ENCODE measurements around the gene CALCR.
"Not testable (repeated sequence)": the region's sequence is repeated elsewhere in the genome, so short reads cannot be mapped to it uniquely, and the experiment has no call there.

Gene CALCR

GRCh38 chr7:93586479-93586865, 11.9 kb upstream of the CALCR start:
- WGBS, 2 experiments, result 91 to 92% methylated on average over 22 of the region's 22 CpGs
- H3K27me3 ChIP-seq (ENCODE audit: control insufficient read depth, insufficient read depth, low read length, poor library complexity, severe bottlenecking); H3K9me3 ChIP-seq (ENCODE audit: control insufficient read depth, low read length); H3K4me1 ChIP-seq (ENCODE audit: control insufficient read depth, insufficient read depth, low read length); H3K36me3 ChIP-seq (ENCODE audit: control insufficient read depth, insufficient read depth, low read length); H3K27ac ChIP-seq (ENCODE audit: insufficient read depth, low read depth, low read length, poor library complexity, severe bottlenecking); H3K4me3 ChIP-seq (ENCODE audit: insufficient read depth, low read depth, low read length): not testable (repeated sequence)

GRCh38 chr7:93585694-93586478, 11.4 kb upstream of the CALCR start:
- H3K27me3 ChIP-seq (ENCODE audit: control insufficient read depth, insufficient read depth, low read length, poor library complexity, severe bottlenecking); H3K4me1 ChIP-seq (ENCODE audit: control insufficient read depth, insufficient read depth, low read length); H3K4me3 ChIP-seq (ENCODE audit: insufficient read depth, low read depth, low read length); H3K27ac ChIP-seq (ENCODE audit: insufficient read depth, low read depth, low read length, poor library complexity, severe bottlenecking); H3K36me3 ChIP-seq (ENCODE audit: control insufficient read depth, insufficient read depth, low read length); H3K9me3 ChIP-seq (ENCODE audit: control insufficient read depth, low read length): not testable (repeated sequence)
- WGBS, 2 experiments, result 91% methylated on average over 36 to 39 of the region's 54 CpGs

DNA sequence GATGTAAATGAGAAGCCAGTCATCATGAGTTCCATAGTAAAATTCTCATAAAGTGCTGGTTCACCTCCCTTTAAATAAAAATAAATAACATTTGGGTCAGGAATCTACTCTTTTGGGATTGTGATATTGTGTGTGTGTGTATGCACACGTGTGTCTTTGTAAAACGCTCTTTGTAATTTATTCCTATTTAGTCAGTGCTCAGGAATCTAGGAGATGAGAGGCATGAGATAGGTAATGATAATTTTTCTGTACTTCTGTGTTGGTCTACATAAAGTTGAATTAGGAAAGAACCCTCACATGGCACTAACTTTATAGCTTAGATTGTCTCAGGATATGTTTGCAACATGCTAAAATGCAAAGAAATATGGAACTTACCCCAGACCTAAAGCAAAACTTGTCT, 4.9 kb upstream of the CALCR start:
- 86 to 88% methylated on average over 2 of the region's 2 CpGs for WGBS, 2 experiments
- Histone ChIP-seq H3K36me3 (ENCODE audit: control insufficient read depth, insufficient read depth, low read length) (no peaks in the 10 kb centered on the region), H3K4me1 (ENCODE audit: control insufficient read depth, insufficient read depth, low read length) (no peaks in the 10 kb centered on the region), H3K27me3 (ENCODE audit: control insufficient read depth, insufficient read depth, low read length, poor library complexity, severe bottlenecking) (peaks cover 39% of the 10 kb centered on the region), H3K4me3 (ENCODE audit: insufficient read depth, low read depth, low read length) (no peak overlapping the region), H3K9me3 (ENCODE audit: control insufficient read depth, low read length) (no peaks in the 10 kb centered on the region), H3K27ac (ENCODE audit: insufficient read depth, low read depth, low read length, poor library complexity, severe bottlenecking) (no peak overlapping the region)

DNA sequence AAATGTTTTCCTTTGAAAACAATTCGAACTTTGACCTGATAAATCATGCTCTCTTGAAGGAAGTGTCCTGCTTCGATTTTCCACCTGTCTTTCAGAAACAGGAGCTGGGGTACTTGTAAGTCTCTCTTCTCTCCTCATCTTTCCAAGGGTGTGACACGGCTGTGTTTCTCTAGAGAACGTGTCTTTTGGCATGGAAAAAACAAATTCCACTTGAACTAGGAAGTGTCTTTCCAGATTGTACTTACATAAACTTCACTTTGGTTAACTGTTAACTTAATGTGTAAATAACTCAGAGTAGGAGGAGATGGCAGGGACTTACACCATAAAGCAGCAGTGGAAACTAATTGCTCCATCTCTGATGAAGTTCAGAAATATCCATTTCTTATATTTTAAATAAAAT, 4.2 kb upstream of the CALCR start:
- no peaks in the 10 kb centered on the region for H3K9me3 ChIP-seq (ENCODE audit: control insufficient read depth, low read length)

GRCh38 chr7:93575555-93576399, 1.3 kb upstream of the CALCR start:
- 13 to 14% methylated on average over 21 of the region's 21 CpGs for WGBS, 2 experiments
- Histone ChIP-seq H3K4me3 (ENCODE audit: insufficient read depth, low read depth, low read length) (peak overlapping the region; percentile 49), H3K27ac (ENCODE audit: insufficient read depth, low read depth, low read length, poor library complexity, severe bottlenecking) (no peak overlapping the region), H3K36me3 (ENCODE audit: control insufficient read depth, insufficient read depth, low read length) (no peaks in the 10 kb centered on the region), H3K4me1 (ENCODE audit: control insufficient read depth, insufficient read depth, low read length) (no peaks in the 10 kb centered on the region), H3K27me3 (ENCODE audit: control insufficient read depth, insufficient read depth, low read length, poor library complexity, severe bottlenecking) (peaks cover 63% of the 10 kb centered on the region), H3K9me3 (ENCODE audit: control insufficient read depth, low read length) (no peaks in the 10 kb centered on the region)

More for the DNA sequence above, 4.2 kb upstream of the CALCR start:
- no peak overlapping the region for H3K4me3 ChIP-seq (ENCODE audit: insufficient read depth, low read depth, low read length)
- H3K36me3 ChIP-seq (ENCODE audit: control insufficient read depth, insufficient read depth, low read length), result no peaks in the 10 kb centered on the region
- H3K27me3 ChIP-seq (ENCODE audit: control insufficient read depth, insufficient read depth, low read length, poor library complexity, severe bottlenecking), result peaks cover 46% of the 10 kb centered on the region
- 84 to 91% methylated on average over 4 of the region's 4 CpGs for WGBS, 2 experiments
- no peaks in the 10 kb centered on the region for H3K4me1 ChIP-seq (ENCODE audit: control insufficient read depth, insufficient read depth, low read length)
- no peak overlapping the region for H3K27ac ChIP-seq (ENCODE audit: insufficient read depth, low read depth, low read length, poor library complexity, severe bottlenecking)

DNA sequence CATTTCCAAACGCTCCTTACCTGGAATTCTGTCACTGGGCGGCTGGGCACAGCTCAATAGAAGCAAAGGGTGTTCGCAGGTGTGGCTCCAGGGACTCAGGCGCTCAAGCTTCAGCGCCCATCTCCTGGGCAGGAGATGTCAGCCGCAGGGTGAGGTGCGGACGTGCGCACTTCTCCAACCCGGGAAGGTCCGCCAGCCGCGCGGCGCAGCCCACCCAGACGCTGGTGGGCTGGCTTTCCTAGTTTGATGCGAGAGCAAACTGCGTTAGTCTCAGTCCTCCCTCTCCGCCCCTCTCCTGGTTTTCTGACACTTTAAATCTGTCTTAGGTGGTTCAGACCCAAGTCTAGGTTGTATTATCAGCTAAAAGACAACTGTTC, 267 bp downstream of the CALCR start:
- H3K9me3 ChIP-seq (ENCODE audit: control insufficient read depth, low read length), result no peaks in the 10 kb centered on the region

DNA sequence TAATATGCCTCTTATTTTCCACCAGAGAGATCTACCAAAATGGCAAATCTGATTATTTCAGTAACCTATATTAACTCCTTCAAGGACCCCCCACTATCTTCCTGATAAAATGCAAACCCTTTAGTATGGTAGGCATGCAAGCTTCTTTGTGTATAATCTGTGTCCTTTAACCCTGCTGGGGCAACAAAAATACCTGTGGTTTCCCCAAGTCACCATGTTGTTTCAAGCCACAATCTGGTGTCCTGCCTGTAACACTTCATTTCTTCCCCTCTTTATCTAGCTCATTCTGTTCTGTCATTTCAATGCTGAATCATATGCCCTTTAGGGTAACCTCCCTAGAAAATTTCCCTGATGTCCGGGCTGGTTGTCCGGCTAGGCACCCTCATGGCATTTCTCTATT, 5.3 kb downstream of the CALCR start:
- H3K27ac ChIP-seq (ENCODE audit: insufficient read depth, low read depth, low read length, poor library complexity, severe bottlenecking), result no peak overlapping the region
- no peaks in the 10 kb centered on the region for H3K36me3 ChIP-seq (ENCODE audit: control insufficient read depth, insufficient read depth, low read length)
- H3K9me3 ChIP-seq (ENCODE audit: control insufficient read depth, low read length), result no peaks in the 10 kb centered on the region
- WGBS, 2 experiments, result 94 to 97% methylated on average over 2 of the region's 2 CpGs
- H3K27me3 ChIP-seq (ENCODE audit: control insufficient read depth, insufficient read depth, low read length, poor library complexity, severe bottlenecking), result peaks cover 22% of the 10 kb centered on the region
- H3K4me1 ChIP-seq (ENCODE audit: control insufficient read depth, insufficient read depth, low read length), result no peaks in the 10 kb centered on the region
- H3K4me3 ChIP-seq (ENCODE audit: insufficient read depth, low read depth, low read length), result no peak overlapping the region

More for the DNA sequence above, 267 bp downstream of the CALCR start:
- Histone ChIP-seq H3K27me3 (ENCODE audit: control insufficient read depth, insufficient read depth, low read length, poor library complexity, severe bottlenecking) (peaks cover 63% of the 10 kb centered on the region), H3K4me1 (ENCODE audit: control insufficient read depth, insufficient read depth, low read length) (no peaks in the 10 kb centered on the region), H3K27ac (ENCODE audit: insufficient read depth, low read depth, low read length, poor library complexity, severe bottlenecking) (no peak overlapping the region), H3K36me3 (ENCODE audit: control insufficient read depth, insufficient read depth, low read length) (no peaks in the 10 kb centered on the region), H3K4me3 (ENCODE audit: insufficient read depth, low read depth, low read length) (peak overlapping the region; percentile 49)
- 3% methylated on average over 19 of the region's 19 CpGs for WGBS, 2 experiments

DNA sequence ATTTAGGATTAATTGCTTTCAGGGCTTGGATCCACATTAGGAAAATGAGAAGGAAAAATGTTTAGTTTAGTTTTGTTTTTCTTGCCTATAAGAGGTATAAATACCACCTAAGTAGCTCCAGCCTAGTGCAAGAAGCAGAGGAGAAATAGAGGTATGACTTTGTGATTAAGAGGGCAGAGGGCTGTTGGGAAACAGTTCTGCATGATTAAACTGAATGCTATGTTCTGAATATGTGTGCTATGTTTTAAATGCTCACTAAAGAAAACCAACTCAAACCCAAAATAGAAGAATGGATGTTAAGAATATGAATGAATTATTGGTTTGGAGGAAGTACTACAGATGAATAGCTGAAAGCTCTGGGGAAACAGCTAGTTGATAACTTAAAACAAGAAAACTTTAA, 7.6 kb downstream of the CALCR start:
- H3K4me3 ChIP-seq (ENCODE audit: insufficient read depth, low read depth, low read length), result no peak overlapping the region
- H3K27me3 ChIP-seq (ENCODE audit: control insufficient read depth, insufficient read depth, low read length, poor library complexity, severe bottlenecking), result no peaks in the 10 kb centered on the region
- H3K9me3 ChIP-seq (ENCODE audit: control insufficient read depth, low read length), result no peaks in the 10 kb centered on the region
- H3K27ac ChIP-seq (ENCODE audit: insufficient read depth, low read depth, low read length, poor library complexity, severe bottlenecking), result no peak overlapping the region
- H3K4me1 ChIP-seq (ENCODE audit: control insufficient read depth, insufficient read depth, low read length), result no peaks in the 10 kb centered on the region
- no peaks in the 10 kb centered on the region for H3K36me3 ChIP-seq (ENCODE audit: control insufficient read depth, insufficient read depth, low read length)

- no peaks in the 10 kb centered on the region for H3K36me3 ChIP-seq (ENCODE audit: control insufficient read depth, insufficient read depth, low read length)
- no peaks in the 10 kb centered on the region for H3K9me3 ChIP-seq (ENCODE audit: control insufficient read depth, low read length)
- no peaks in the 10 kb centered on the region for H3K27me3 ChIP-seq (ENCODE audit: control insufficient read depth, insufficient read depth, low read length, poor library complexity, severe bottlenecking)
- H3K4me3 ChIP-seq (ENCODE audit: insufficient read depth, low read depth, low read length), result no peak overlapping the region
- no peaks in the 10 kb centered on the region for H3K4me1 ChIP-seq (ENCODE audit: control insufficient read depth, insufficient read depth, low read length)
- 70 to 84% methylated on average over 3 to 6 of the region's 6 CpGs for WGBS, 2 experiments
- H3K27ac ChIP-seq (ENCODE audit: insufficient read depth, low read depth, low read length, poor library complexity, severe bottlenecking), result no peak overlapping the region
Measured at GRCh38 chr7:93563584-93563983, 10.9 kb downstream of the CALCR start.

GRCh38 chr7:93562936-93563335, 11.6 kb downstream of the CALCR start:
- Histone ChIP-seq H3K4me1 (ENCODE audit: control insufficient read depth, insufficient read depth, low read length) (no peaks in the 10 kb centered on the region), H3K27ac (ENCODE audit: insufficient read depth, low read depth, low read length, poor library complexity, severe bottlenecking) (no peak overlapping the region), H3K9me3 (ENCODE audit: control insufficient read depth, low read length) (no peaks in the 10 kb centered on the region), H3K27me3 (ENCODE audit: control insufficient read depth, insufficient read depth, low read length, poor library complexity, severe bottlenecking) (no peaks in the 10 kb centered on the region), H3K4me3 (ENCODE audit: insufficient read depth, low read depth, low read length) (no peak overlapping the region), H3K36me3 (ENCODE audit: control insufficient read depth, insufficient read depth, low read length) (no peaks in the 10 kb centered on the region)
- 94 to 100% methylated on average over 1 of the region's 2 CpGs for WGBS, 2 experiments

Measured in ectodermal cell (in vitro differentiated cells).